ENCODE results near the gene C1orf21. TPM values are rescaled to one million over a fixed set of nuclear protein-coding genes. Genes with fewer than 3 reads are reported as not detected.

Gene C1orf21
- total RNA-seq, 1 experiment from 2014 or later, result 15.0 TPM

- DNase-seq (ENCODE audit: low read depth), result no peak
Measured at GRCh38 chr1:184485751-184486723, 99.2 kb downstream of the C1orf21 start.

- DNase-seq (ENCODE audit: low read depth), result no peak
Measured at GRCh38 chr1:184486761-184487445, 100.1 kb downstream of the C1orf21 start.

DNA sequence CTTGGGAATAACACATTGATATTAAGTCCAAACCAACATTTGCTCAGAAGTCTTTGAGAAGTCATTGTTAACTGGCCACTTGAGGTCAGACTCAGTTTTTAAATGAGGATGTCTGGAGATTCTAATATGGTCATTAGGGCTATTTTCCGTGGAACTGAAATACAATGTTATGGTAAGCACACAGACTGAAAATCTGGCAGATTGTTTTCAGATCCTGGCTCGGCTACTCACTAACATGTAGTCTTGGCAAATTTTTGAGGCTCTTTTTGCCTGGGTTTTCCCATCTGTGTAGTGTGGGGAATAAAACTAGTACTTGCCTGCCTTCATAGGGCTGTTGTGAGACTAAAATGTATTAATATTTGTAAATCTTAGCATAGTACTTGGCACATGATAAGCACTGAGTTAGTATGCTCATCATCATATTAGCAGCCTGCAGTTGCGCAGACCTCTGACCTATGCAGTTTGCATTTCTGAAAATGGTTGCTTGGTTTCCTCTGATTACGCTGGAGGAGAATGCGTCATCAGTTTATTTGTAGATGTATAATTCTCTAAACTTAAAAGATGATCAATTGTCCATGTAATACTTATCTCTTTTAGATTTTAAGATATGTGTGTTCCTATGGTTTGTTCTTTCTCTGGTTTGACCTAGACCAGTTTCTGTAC, 100.8 kb downstream of the C1orf21 start:
- no peak for DNase-seq (ENCODE audit: low read depth)

DNA sequence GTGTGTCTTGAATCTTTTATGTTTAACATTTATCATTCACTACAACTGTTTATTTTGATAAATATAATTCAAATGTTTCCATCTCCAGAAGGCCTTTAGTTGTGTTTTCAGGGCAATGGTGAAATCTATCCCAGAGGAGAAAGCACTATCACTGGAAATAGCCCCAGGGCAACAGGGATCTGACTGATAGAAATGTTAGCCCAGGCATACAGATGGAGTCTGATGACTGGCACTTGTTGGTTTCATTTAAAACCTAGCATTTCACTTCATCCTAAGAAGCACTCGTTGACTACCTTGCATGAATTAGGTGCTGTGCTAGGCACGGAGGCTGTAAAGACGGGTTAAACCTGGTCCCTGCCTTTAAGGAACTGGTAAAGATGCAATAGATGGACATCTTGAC, 103.1 kb downstream of the C1orf21 start:
- no peak for DNase-seq (ENCODE audit: low read depth)

GRCh38 chr1:184492536-184492935, 105.7 kb downstream of the C1orf21 start:
- DNase-seq (ENCODE audit: low read depth), result no peak

GRCh38 chr1:184493987-184494388, 107.2 kb downstream of the C1orf21 start:
- no peak for DNase-seq (ENCODE audit: low read depth)

GRCh38 chr1:184494929-184495328, 108.1 kb downstream of the C1orf21 start:
- no peak for DNase-seq (ENCODE audit: low read depth)

DNA sequence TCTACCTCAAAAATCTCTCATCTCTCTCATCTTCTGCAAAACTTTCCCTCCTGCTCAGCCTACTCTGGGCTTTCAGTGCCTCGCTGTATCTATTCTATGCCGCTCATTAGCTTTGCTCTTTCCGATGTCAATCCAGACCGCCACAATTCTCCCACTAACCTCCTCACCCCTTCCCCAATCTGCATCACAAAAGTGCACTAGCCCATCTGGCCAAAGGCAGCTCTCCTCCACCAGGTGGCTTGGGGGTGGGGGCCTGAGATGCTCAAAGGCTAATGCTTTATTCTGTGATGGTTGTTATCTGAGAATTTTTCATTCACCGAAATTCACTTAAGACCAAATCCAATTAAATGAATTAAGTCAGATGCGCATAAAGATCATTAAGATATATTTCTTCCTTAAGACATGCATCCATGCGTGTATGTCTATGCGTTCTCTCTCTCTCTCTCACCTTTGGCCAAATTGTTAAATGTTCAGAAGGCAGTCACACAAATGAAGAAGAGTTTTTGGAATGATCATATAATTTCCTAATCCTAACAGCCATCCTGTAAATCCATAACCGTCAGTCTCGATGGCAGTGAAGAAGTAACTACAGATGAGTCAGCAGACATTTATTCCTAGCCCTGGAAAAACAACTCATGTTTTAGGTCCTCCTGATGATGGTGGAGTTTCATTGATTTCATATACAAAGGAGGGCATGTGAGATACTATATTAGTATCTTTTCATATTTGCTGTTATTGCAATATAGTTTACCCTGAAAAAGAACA, 111.3 kb downstream of the C1orf21 start:
- no peak for DNase-seq (ENCODE audit: low read depth)

DNA sequence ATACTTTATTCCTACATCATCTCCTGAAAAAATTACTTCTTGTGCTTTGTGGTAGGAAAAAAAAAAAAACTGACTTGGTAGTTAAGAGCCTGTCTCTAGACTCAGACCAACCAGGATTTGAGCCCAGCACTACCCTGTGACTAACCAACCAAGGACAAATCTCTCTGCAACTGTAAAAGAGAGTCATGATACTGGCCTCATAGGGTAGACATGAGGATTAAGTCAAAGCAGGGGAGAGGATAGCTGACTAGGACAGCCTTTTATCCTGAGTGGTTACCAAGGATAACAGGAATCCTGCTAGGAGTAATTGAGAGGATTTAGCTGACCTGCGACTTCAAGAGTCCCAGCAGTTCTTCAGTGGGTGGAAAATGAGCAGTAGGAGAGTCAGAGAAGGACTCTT, 112.8 kb downstream of the C1orf21 start:
- DNase-seq (ENCODE audit: low read depth), result no peak

DNA sequence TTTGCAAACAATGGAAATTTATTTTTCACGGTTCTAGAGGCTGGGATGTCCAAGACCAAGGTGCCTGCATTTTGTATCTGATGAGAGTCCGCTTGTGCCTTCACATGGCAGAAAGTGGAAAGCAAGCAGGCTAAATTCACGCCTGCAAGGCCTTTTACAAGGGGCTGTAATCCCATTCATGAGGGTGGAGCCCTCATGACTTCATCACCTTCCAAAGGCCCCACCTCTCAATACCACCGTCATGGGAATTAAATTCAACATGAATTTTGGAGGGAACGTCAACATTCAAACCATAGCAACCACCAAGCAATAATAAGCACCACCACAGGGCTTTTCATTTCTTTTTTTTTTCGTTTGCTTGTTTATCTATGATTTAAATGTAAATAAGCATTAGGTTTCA, 115.3 kb downstream of the C1orf21 start:
- DNase-seq (ENCODE audit: low read depth), result no peak

GRCh38 chr1:184503221-184503749, 116.5 kb downstream of the C1orf21 start:
- no peak for DNase-seq (ENCODE audit: low read depth)

DNA sequence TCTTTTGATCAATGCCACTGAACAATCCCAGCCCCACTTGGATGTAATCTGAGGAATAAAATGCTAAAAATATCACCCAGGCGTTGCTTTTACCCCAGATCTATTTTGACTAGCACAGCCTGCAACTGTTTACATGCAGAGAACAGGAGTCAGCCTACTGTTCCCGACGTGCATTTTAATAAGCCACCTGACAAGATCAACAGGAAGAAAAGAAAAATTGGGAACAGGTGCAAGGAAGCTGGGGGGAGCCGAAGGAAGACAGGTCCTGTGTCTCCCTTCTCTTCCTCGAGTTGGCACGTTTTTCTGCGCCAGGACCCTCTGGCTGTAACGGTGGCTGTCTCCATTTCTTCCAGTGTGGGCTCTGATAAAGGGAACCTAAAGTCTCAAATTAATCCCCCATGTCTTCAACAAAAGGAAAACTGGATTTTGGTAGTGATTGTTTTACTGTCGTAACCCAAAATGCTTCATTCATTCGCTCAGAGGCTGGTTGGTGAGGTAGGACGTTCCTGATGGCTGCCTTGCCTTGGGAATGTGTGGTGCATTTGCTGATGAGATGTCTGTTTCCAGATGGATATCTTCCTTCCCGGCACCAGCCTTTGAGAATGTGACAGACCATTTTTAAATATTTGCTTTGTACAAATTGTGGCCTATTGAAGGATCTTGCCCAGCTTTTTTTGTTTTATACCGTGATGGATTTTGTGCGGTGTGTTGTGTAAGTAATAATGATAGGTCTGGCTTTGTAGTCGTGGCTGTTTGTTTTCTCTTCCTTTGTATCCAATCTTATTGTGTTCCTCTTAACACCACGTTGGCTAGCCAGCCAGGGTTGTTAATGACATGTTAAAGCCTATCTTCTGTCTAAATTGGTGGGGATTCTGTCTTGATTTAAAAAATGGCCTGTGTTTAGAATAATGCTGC, 117.5 kb downstream of the C1orf21 start:
- DNase-seq (ENCODE audit: low read depth), result no peak

- no peak for DNase-seq (ENCODE audit: low read depth)
Measured at GRCh38 chr1:184504955-184505338, 118.1 kb downstream of the C1orf21 start.

- no peak for DNase-seq (ENCODE audit: low read depth)
Measured at GRCh38 chr1:184506481-184506880, 119.7 kb downstream of the C1orf21 start.

DNA sequence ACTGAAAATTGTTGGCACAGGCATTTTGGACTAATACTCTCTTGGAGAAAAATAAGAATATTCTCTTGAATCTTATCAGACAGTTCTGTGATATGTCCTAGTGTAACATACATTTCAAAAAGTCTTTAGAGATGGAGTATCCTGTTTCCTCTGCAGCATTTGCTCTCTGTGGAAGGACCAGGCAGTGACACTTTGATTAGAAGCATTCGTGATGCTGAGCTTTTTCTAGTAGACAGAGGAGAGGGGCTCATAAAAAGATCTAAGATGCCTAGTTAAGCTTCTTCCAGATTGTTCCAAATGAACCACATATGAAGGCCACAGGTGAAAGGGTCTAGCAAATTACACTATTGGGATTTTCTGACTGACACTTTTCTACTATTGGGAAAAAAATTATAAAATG, 120.3 kb downstream of the C1orf21 start:
- DNase-seq (ENCODE audit: low read depth), result no peak

GRCh38 chr1:184507604-184508280, 120.9 kb downstream of the C1orf21 start:
- DNase-seq (ENCODE audit: low read depth), result no peak

DNA sequence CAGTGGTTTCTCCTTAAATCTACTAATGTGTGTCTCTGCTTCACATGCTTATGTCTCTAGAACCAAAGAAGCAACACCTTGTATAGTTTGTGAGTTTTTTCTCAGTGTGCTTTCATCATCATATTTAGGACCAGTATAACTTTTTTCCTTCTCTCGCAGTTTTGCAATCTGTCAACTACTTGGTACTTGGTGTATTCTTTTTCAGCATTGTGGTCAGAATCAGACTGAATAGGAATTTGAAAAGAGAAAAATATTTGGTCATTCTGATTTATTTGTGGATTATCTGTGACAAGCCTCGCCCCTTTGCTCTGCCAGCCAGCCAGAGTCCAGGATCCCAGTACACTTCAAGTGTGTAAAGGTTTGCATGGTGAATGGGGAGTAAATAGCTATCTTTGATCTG, 122.3 kb downstream of the C1orf21 start:
- no peak for DNase-seq (ENCODE audit: low read depth)

GRCh38 chr1:184510110-184510509, 123.3 kb downstream of the C1orf21 start:
- no peak for DNase-seq (ENCODE audit: low read depth)

- no peak for DNase-seq (ENCODE audit: low read depth)
Measured at GRCh38 chr1:184512724-184513123, 125.9 kb downstream of the C1orf21 start.

Measured in HT1080 (cell line).